Regular cardiac myocyte (primary cell): ENCODE measurements around the gene FRMD5. TPM values are rescaled to one million over a fixed set of nuclear protein-coding genes. Genes with fewer than 3 reads are reported as not detected.

Source experiments
- total RNA-seq: library from RNA; depleted of rRNA; stranded (reverse); fragments of >200 nt; gene quantifications from 2 replicates; pipeline ENCODE4 v1.2.3, GENCODE V29; 2014

The FRMD5 gene
- 8.6 and 14.9 TPM in 2 replicates for total RNA-seq

DNA sequence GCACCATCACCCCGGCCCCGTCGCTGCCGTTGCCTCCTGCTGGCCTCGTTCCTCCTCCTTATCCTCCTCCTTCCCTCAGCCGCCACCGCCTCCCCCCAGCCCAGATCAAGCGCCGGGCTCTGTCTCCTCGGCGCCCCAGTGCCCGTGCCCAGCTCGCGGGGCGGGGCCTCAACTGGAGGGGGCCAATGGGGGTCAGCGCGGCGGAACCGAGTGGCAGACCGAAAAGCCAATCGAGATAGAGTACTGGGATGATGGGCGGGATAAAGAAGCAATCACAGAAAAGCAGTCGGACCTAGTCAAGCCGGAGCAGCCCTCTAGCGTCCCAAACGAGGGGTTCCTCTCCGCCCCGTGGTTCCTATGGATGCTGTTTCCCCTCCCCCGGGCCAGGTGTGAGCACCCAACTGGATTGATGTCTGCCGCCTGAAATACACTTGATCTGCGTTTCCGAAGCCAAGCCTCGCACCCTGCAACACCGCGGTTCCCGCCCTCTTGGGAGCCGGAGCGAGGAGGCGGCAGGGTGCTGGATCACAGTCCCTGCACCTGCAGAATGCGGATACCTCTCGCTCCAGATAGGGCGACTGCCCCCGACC, at the start of gene FRMD5:
Gene FRMD5, minus strand, starts transcription at position 121 of the 590 bp plus-strand sequence.

DNA sequence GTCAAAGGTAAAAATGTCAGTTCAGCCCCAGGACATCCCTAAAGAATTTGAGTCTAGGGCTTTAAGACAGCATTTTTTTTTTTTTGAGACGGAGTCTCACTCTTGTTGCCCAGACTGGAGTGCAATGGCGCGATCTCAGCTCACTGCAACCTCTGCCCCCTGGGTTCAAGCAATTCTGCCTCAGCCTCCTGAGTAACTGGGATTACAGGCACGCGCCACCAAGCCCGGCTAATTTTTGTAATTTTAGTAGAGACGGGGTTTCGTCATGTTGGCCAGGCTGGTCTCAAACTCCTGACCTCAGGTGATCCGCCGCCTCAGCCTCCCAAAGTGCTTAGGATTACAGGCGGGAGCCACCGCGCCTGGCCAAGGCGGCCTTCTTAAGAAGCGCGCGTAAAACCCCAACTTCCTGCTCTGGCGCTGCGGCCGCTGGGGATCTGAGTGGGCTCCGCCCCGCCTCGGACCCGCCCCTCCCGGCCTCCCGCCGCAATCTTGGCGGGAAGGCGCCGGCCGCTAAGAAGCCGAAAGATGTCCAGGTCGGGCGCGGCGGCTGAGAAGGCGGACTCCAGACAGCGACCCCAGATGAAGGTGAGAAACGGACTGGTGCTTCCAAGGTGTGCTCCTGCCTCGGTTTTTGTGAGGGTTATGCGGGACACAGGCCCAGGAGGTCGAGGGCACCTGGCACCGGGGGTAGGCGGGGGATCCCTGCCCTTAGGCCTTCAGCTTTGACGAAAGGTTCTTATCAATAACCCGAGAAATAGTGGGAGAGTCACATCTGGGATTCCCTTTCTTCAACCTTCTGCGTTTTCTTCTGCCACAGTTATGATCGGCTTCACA, 368.3 kb downstream of the FRMD5 start, which contains the start of gene WDR76:
Gene WDR76, plus strand, starts transcription at position 495 of the 834 bp plus-strand sequence. Its CDS starts 31 bp downstream, at position 526.

DNA sequence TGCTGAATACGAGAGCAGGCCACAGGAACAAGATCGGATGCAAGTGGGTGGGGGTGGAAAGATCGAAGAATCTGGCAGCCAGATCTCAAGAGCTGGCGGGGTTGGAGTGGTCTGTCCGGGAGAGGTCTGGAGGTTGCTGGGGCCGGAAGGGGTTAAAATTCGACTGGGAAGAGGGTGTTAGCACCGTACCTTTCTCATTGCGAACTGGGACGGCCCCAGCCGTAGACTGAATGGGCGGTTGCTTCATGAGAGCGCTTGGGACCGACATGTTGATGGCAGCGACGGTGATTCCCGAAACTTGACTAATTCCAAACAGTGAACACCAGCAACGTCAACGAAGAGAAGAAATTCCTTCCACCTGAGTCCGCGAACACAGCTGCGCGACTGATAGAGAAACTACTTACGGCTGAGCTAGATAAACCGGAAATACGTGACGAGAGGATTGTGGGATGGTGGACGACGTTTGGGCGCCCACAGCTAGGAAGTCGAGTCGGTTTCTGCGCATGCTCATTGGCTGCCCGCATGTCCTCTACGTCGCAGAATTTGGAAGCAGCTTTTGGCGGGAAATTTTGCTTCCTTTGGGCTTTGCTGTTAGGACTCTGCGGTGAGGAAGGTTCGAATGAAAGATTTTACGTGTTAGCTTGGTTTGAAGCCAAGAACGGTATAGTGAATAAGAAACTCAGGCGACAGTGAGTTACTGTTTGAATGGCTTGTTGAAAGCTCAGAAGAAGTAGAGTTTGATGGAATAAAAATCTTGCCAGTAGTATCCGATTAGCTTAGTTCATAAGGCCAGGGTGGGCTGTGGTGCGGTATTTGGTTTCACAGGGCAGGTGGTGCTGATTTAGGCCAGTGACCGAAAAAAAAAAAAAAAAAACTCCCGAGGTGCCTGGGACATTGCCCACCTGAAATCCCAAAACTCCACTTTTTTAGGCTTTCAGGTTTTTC, 370.5 kb downstream of the FRMD5 start, which contains the start of gene MFAP1:
Gene MFAP1, minus strand, starts transcription at position 389 of the 945 bp plus-strand sequence. Its CDS starts 121 bp downstream, at position 268.

Other genes with a start within 250 kb of the FRMD5 start
- 130 and 191 TPM in 2 replicates for gene GOLM2, start 93.4 kb upstream of the FRMD5 start, total RNA-seq
- gene CTDSPL2, start 232.4 kb upstream of the FRMD5 start, total RNA-seq, result 71.1 and 72.4 TPM in 2 replicates